Measurements from ENCODE around the gene PATJ.
"Not testable (repeated sequence)": the region's sequence is repeated elsewhere in the genome, so short reads cannot be mapped to it uniquely, and the experiment has no call there.

PATJ gene

DNA sequence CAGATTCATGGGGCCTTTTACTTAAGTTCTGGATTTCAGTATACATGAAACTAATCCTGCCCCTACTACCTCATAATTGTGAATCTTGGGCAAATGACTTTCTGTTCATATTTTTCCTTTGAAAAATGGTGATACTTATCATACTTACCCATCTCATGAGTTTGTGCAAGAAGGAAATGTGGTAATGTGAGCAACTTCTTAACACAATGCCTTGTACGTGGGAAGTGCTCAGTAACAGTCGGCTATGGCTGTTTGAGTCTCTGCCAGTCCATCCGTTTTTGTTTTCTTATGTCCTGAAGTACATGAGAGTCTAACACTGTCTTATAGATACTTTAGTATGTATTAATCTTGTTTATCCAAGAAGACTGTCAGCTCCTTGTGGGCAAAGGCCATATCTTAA, 86.5 kb downstream of the PATJ start:
- no peak for DNase-seq (ENCODE audit: low read depth)

- DNase-seq (ENCODE audit: low read depth): no peak
Measured at GRCh38 chr1:61836649-61837048, 94.4 kb downstream of the PATJ start.

DNA sequence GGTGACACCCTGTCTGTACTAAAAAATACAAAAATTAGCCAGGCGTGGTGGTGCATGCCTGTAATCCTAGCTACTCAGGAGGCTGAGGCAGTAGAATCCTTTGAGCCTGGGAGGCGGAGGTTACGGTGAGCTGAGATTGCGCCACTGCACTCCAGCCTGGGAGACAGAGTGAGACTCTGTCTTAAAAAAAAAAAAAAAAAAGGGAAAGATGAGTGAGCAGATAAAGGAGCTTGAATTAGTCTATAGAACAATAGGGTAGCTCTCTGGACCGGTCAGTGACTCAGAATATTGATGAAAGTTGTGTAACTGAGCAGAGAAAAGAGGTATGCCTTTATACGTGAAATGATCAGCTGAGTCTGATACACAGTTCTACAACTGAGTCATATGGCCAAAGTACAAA, 95.3 kb downstream of the PATJ start:
- not testable (repeated sequence) for DNase-seq (ENCODE audit: low read depth)

GRCh38 chr1:61839679-61840078, 97.4 kb downstream of the PATJ start:
- no peak for DNase-seq (ENCODE audit: low read depth)

DNA sequence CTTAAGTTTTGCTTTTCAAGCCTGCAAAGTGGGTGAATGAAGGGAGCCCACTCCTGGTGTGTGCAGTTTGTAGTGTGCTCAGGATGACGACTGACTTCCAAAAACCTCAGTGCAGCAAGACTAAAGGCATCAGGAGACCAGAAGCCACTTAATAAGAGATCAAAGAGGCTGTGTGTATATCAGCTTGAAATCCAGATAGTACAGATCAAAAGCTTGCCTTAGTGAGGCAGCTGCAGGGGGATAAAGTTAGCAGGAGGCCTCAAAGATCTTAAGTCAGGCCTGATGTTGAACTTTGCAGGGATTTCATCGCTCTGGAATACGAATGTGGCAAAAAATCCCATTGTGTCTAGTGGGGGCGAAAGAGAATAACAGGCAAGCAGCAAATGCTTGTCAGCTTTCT, 99.8 kb downstream of the PATJ start:
- no peak for DNase-seq (ENCODE audit: low read depth)

GRCh38 chr1:61842863-61843514, 100.7 kb downstream of the PATJ start:
- DNase-seq (ENCODE audit: low read depth): no peak

DNA sequence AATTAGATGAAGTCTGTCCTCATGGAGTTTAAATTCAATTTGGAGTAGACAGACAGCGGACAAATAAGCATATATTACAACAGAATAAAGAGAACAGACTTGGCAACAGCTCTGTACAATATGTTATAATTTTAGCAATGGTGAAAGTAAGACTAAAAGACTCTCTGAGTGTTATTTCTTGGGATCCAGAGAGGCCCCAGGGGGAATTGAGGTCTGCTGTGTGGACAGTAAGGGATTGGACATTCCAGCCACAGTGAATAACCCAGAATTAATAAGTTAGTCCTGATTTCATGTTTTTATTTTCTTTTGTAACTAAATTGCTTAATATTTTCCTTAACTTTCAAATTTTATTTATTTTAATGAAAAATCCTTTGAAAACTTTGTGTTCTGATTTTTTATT, 101.7 kb downstream of the PATJ start:
- DNase-seq (ENCODE audit: low read depth): no peak

DNA sequence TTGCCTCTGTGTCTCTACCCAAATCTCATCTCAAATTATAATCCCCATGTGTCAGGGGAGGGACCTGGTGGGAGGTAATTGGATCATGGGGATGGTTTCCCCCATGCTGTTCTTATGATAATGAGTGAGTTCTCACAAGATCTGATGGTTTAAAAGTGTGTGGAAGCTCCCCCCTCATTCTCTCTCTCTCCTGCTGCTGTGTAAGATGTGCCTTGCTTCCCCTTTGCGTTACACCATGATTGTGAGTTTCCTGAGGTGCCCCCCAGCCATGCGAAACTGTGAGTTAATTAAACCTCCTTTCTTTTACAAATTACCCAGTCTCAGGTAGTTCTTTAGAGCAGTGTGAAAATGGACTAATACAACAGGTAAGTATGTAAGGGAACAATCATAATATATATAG, 102.4 kb downstream of the PATJ start:
- DNase-seq (ENCODE audit: low read depth): not testable (repeated sequence)

DNA sequence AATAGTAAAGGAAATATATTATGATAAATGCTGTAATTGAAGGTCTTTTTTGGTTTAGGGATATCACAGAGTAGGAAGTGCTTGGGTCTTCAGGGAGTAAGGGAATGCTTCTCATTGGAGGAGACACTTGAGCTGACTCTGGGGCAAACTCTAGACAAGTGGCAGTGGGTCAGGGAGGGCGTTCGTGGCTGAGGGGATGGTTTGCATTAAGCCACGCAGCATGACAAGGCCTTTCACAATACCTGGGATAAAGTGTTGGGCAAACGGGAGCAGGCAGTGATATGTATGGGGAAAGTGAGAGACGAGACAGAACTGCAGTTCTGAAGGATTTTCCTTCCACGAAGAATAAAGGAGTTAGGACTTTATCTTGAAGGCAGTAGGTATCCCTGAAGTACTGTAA, 109.0 kb downstream of the PATJ start:
- no peak for DNase-seq (ENCODE audit: low read depth)

DNA sequence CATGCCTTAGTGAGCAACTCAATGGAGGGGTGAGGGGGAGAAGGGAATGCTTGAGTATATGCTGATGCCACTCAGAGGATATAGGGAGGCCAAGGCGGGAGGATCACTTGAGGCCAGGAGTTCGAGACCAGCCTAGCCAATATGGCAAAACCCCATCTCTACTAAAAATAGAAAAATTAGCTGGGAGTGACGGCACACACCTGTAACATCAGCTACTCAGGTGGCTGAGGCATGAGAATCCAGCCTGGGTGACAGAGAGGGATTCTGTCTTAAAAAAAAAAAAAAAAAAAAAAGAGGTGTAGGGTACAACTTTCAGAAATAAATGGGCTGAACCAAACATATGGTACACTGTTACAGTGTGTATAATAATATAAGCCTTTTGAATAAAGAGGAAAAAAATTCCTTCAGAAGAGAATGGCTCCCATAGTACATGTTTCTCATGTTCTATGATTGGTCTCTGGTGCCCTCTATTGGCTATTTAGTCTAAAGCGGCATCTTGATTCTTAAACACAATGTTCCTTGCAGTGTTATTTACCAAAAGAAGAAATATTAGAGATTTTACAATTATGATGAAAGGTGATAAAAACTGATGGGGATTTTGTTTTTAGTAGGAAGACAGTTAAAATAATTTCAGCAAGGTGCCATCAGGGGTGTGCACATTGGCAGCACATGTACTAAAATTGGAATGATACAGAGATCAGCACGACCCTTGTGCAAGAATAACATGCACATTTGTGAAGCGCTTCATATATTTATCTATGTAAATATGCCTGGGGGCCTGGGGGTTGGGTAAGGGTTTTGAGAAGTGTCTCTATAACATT, 109.8 kb downstream of the PATJ start:
- DNase-seq (ENCODE audit: low read depth): no peak

DNA sequence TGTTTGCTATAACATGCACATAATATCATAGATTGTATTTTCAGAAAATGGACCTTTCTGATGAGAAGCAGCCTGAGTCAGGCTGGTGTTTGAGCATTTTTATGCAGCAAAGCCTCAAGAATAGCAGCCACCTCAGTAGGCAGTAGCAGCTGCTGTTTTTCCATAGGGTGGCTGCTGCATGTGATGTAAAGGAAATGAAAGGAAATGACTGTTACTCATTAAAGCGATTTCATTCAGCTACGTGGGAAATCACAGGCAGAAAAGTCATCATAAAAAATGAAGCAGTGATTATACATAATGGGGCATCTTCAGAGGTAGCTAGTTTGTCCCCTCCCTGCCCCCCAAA, 110.4 kb downstream of the PATJ start:
- no peak for DNase-seq (ENCODE audit: low read depth)

DNA sequence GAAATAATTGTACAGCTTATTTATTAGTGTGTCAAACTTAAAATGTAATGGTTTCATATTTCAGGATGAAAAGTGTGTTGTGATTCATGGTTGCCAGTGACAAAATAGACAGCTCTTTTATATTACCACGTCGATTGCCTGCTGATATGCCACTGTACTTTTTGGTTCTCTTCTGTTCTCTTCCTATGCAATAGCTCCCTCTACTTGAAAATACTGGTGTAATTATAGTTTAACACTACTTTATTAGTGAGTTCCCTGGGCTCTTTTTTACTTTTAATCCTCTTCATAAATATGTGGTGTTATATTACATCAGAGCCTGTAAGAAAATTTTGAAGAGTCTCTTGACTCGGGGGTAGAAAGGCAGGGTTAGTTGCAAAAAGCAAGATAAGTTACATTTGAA, 111.3 kb downstream of the PATJ start:
- DNase-seq (ENCODE audit: low read depth): no peak

DNA sequence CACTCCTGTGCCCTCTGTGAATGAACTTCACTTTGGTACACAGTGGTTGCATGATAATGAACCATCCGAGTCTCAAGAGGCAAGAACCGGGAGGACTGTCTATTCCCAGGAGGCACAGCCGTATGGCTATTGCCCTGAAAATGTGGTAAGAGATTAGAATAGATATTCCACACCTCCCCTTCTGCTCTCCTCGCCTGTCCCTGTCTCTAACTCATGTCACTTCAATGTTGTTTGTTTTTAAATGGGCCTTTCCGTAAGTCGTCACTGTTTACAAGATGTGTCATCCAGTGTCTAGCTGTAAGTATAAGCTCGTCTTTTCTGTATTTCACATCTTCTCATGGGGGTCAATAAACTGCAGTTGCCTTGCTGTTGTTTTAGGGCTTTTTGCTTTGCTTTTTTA, 122.2 kb downstream of the PATJ start:
- DNase-seq (ENCODE audit: low read depth): no peak

DNA sequence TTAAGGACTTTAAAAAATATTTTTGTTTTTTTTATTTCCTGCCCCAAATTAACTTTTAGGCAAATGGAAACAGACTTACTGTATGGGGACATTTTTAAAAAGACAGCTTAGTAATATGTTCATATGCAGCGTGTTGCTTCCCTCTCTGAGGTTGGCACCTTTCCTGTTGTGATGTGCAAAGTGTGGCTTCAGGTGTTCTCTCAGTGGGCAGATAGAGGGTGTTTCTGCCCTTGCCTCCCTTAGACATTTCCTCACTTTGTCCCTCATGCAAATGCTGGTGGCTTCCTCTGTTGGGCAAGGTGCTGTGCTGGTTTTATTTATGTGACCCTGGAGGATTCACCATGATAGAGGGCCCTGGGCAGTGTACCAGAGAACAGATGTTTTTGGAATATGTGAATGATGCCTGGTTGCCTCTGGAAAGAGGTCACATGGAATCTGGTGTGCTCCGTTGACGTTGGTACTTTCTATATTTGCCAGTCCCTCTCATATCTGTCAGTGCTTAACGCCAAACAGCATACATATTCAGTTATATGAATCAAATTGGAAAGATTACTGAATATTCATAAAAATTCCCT, 123.5 kb downstream of the PATJ start:
- no peak for DNase-seq (ENCODE audit: low read depth)

DNA sequence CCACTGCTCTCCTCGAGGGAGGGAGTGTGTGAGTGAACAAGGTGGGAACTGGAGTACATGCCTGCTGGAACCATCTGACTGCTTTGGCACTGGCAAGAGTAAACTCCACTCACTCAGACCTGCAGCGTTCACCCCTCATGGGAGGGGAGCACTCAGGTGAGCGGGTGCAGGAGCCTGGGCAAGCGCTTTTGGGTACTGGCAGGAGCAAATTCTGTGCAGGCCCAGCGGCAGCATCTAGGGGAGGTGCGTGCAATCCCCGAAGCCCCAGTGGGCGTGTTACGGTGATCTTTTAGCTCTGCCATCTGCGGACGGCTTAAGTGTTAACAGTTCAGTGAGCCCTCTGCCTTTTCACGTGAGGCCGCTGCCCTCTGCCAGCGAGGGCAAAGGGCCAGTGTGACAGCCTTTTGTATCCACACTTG, 127.4 kb downstream of the PATJ start:
- no peak for DNase-seq (ENCODE audit: low read depth)

DNA sequence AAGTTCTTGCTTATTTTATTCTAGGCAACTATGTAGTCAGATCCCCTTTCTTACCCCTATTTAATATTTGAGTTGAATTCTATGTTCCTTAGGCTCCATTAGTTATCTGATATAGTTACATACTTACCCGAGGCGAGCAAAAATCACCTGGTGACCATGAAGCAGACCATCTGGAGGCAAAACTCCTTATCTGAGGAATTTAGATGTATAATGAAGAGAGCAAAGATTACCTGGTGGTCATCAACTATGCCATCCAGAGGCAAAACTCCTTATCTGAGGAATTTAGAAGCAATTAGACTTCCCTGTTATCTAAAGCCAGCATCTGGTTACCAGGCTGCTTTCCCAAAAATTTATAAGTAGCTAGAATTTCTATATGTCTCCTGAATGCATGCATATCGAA, 129.9 kb downstream of the PATJ start:
- DNase-seq (ENCODE audit: low read depth): no peak

GRCh38 chr1:61873581-61873980, 131.3 kb downstream of the PATJ start:
- DNase-seq (ENCODE audit: low read depth): no peak

GRCh38 chr1:61873994-61874393, 131.7 kb downstream of the PATJ start:
- DNase-seq (ENCODE audit: low read depth): no peak

GRCh38 chr1:61875198-61875597, 132.9 kb downstream of the PATJ start:
- no peak for DNase-seq (ENCODE audit: low read depth)

DNA sequence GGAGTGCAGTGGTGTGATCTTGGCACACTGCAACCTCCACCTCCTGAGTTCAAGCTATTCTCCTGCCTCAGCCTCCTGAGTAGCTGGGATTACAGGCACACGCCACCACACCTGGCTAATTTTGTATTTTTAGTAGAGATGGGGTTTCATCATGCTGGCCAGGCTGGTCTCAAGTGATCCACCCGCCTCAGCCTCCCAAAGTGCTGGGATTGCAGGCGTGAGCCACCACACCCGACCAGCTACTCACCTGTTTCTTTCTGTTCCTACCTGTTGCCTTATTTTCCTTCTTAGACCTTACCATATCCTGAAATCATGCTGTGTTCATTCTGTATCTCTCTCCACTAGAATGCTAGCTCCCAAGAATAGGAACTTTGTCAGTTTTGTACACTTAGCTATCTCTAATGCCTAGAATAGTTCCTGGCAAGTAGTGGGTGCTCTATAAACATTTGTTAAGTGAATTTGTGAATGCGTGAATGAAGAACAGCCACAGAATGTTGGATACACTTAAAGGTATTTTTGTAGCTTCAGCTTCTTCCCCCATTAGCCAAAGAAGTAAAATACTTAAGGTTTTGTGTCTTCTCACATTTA, 137.7 kb downstream of the PATJ start:
- not testable (repeated sequence) for DNase-seq (ENCODE audit: low read depth)

- DNase-seq (ENCODE audit: low read depth): no peak
Measured at GRCh38 chr1:61887076-61887867, 145.0 kb downstream of the PATJ start.

DNA sequence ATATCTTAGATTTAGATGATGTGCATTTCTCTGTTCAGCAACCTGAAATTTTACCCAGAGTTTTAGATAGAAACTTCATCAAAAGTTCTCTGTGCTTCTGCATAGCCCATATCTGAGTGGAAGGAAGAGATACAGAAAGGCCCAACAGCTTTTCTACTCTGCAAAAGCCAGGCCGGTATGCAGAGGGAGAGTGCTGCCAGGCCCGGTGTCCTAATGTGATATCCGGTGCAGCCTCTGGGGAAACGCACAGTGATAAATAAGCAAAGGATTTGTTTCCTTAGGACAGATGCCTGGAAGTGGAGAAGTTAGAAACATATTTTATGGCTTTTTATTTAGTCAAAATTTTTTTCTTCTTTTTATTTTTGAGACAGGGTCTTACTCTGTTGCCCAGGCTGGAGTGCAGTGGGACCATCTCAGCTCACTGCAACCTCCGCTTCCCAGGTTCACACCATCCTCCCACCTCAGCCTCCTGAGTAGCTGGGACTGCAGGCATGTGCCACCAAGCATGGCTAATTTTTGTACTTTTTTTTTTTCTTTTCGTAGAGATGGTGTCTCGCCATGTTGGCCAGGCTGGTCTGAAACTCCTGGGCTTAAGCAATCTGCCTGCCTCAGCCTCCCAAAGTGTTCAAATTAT, 145.8 kb downstream of the PATJ start:
- DNase-seq (ENCODE audit: low read depth): no peak

Measured in activated gamma-delta T cell treated with anti-CD3 and anti-CD28 coated beads, Interleukin-2, amount 50 U/mL, for 16 hours (primary cell).